Loucy (cell line): ENCODE measurements around the gene ISG20L2.

Experiments used
- EZH2phosphoT487 ChIP-seq: fragments of 200-600 bp; IDR thresholded peaks from 2 replicates; pipeline ENCODE4 v1.6.1; 2018; ENCODE audit warnings: antibody characterized with exemption, mild to moderate bottlenecking, moderate library complexity, borderline replicate concordance
- TF ChIP-seq, protein P1 (sequence below): fragments of 200-600 bp; sonication (generic); conservative IDR thresholded peaks from 2 replicates; pipeline ENCODE4 v1.5.1; 2014; ENCODE audit warnings: mild to moderate bottlenecking, antibody characterized with exemption, low read length

DNA sequence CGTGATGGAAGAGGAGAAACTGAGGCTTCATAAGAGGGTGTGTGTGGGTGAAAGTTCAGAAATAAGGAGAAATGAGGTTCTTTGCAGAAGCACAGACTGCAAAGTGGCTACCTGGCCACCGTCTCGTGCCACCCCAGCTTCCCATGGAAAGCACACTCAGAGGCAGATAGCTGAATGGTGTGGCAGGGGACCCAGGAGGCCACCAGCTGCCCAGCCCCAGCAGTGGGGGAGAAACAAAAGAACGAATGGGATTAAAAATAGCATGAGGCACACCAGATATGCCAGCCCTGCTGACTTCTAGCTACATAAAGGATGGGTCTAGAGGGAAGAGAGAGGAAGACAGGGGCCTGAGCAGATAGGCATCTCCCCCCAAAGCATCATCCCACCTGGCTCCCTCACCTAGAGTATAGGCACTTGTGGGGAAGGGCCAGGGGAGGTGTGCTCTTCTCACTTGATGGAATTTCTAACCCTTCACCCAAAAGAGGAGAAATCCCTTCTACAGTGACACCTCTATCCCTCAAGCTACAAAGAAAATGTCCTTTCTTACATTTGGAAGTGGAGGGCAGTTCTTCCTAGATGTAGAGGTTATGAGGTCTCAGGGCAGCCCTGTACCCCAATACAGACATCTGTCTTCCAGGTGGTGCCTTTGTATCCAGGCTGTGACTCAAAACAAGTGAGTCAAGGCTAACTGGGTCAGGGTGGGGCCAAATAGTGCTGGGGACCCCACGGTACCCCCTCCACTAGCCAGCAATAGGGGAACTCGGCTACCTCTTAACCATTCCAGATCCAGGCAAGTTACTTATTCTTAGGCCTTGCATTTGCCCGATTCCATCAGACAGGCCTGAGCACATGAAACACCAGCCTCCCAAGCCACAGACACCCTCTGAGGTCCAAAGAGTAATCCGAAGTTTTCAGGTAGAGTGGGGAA is 19.4 kb upstream of the ISG20L2 start:
- TF ChIP-seq, protein P1, sequence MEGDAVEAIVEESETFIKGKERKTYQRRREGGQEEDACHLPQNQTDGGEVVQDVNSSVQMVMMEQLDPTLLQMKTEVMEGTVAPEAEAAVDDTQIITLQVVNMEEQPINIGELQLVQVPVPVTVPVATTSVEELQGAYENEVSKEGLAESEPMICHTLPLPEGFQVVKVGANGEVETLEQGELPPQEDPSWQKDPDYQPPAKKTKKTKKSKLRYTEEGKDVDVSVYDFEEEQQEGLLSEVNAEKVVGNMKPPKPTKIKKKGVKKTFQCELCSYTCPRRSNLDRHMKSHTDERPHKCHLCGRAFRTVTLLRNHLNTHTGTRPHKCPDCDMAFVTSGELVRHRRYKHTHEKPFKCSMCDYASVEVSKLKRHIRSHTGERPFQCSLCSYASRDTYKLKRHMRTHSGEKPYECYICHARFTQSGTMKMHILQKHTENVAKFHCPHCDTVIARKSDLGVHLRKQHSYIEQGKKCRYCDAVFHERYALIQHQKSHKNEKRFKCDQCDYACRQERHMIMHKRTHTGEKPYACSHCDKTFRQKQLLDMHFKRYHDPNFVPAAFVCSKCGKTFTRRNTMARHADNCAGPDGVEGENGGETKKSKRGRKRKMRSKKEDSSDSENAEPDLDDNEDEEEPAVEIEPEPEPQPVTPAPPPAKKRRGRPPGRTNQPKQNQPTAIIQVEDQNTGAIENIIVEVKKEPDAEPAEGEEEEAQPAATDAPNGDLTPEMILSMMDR = no peak
- no peak for TF ChIP-seq EZH2phosphoT487
